HG03135 (cell line): ENCODE measurements around the gene MMRN2.

Experiments used
- ATAC-seq: cut with Tn5 transposase; IDR thresholded peaks from one replicate; pipeline ENCODE4 v1.9.1; 2021; ENCODE audit warnings: mild to moderate bottlenecking, moderate library complexity; ENCODE audit not compliant: unreplicated experiment

MMRN2 gene

DNA sequence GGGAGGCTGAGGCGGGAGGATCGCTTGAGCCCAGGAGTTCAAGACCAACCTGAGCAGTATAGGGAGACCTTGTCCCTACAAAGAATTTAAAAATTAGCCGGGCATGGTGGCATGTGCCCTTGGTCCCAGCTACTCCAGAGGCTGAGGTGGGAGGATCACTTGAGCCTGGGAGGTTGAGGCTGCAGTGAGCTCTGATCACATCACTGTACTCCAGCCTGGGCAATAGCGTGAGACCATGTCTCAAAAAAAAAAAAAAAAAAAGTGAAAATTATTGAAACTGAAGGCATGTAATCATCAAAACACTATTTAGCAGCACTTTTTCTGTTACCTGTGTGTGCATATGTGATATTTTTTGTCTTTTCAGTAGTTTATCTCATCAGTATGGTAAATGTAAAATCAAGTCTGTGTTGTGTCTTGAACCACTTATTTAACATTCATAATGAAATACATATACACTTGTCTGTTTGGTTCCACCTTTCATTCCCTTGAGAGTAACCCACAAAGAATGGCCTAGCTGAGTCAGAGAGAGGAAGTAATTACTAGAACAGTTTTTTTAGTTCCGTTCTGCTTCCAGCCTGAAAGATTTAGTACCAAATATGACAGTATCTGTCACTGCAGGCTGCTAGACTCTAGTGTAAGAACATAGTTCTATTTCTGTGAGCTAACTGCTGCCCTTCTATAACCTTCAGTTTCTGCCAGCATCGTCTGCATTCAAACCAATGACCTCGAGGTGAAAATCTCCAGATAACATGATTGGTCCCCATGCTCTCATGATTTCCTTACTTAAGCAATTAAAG is 68.6 kb downstream of the MMRN2 start:
- ATAC-seq = peak; percentile 97
